Upper lobe of left lung (tissue), 6 donors: ENCODE measurements around the gene PAM. TPM values are rescaled to one million over a fixed set of nuclear protein-coding genes. Genes with fewer than 3 reads are reported as not detected.

ENCODE experiments used
- ATAC-seq, 2 donors: fragments of 200-7000 bp; cut with Tn5 transposase; one replicate each; pipeline ENCODE4 v1.9.1; 2022; ENCODE audit warnings: mild to moderate bottlenecking in 2 of 2, moderate library complexity in 2 of 2; ENCODE audit not compliant: low FRiP score in 2 of 2
- DNase-seq, 2 donors: peaks; one replicate each; pipeline ENCODE4 v3.0.0-alpha.2; 2019 to 2020
- H3K27ac ChIP-seq, 4 donors: fragments of 200-600 bp; sonication (generic); one replicate each; pipeline ENCODE4 v1.5.1; 2016 to 2019
- H3K27me3 ChIP-seq, 4 donors: fragments of 200-600 bp; sonication (generic); one replicate each; pipeline ENCODE4 v1.5.1; 2017 to 2019
- H3K36me3 ChIP-seq, 4 donors: fragments of 200-600 bp; sonication (generic); one replicate each; pipeline ENCODE4 v1.5.1; 2016 to 2019
- H3K4me1 ChIP-seq, 4 donors: fragments of 200-600 bp; sonication (generic); one replicate each; pipeline ENCODE4 v1.5.1; 2018 to 2019
- H3K4me3 ChIP-seq, 4 donors: fragments of 200-600 bp; sonication (generic); one replicate each; pipeline ENCODE4 v1.5.1; 2017 to 2019; ENCODE audit warnings: mild to moderate bottlenecking in 2 of 4, moderate library complexity in 1 of 4
- H3K9me3 ChIP-seq, 4 donors: fragments of 200-600 bp; sonication (generic); one replicate each; pipeline ENCODE4 v1.5.1; 2018 to 2019
- EP300 ChIP-seq, 4 donors: sonication (generic); formaldehyde crosslinking; IDR thresholded peaks; one replicate each; pipeline ENCODE4 v1.5.1; 2017; ENCODE audit warnings: antibody characterized with exemption in 4 of 4, control low read depth in 2 of 4
- POLR2A ChIP-seq, 4 donors: fragments of 450-650 bp; IDR thresholded peaks; one replicate each; pipeline ENCODE4 v1.5.1; 2016 to 2017; ENCODE audit warnings: antibody characterized with exemption in 4 of 4, mild to moderate bottlenecking in 2 of 4
- POLR2AphosphoS5 ChIP-seq, 2 donors: sonication (generic); formaldehyde crosslinking; IDR thresholded peaks; one replicate each; pipeline ENCODE4 v1.5.1; 2017; ENCODE audit warnings: antibody characterized with exemption in 2 of 2
- WGBS, 2 donors: methylation state at CpG; one replicate each; pipeline ENCODE4 v1.1.5; 2017 to 2018; 5-methylcytosine and 5-hydroxymethylcytosine counted together
- total RNA-seq, 6 donors: library from RNA; depleted of rRNA in 4 of 6; stranded (reverse); fragments of >200 nt in 4 of 6; gene quantifications; one replicate each; pipeline versions ENCODE4 v1.1.0 to v1.2.1, GENCODE V29; 2016 to 2021
- TF ChIP-seq, protein P1 (sequence below), 6 experiments: fragments of 450-650 bp in 4 of 6; fragments of 200-600 bp in 2 of 6; sonication (generic) in 2 of 6; IDR thresholded peaks; one replicate each; pipeline ENCODE4 v1.5.1; 2016 to 2019; ENCODE audit warnings: antibody characterized with exemption in 6 of 6
- donor health status: DM: no; HTN: no; CAD: no; lungs with moderate emphysema.
- donor health status: DM: no; HTN: yes; CAD: no; lungs with severe emphysema.

Gene PAM
- total RNA-seq, 6 donors from 2014 or later: 91.1 to 428 (median 212) TPM

GRCh38 chr5:102875721-102876123 lies 120.6 kb downstream of the PAM start:
- Histone ChIP-seq H3K4me3 (no peak overlapping the region), H3K36me3 (peaks cover 0 to 3% (median 0%) of the 10 kb centered on the region in 4 donors), H3K4me1 (no peaks in the 10 kb centered on the region), H3K9me3 (no peaks in the 10 kb centered on the region), H3K27ac (no peak overlapping the region), H3K27me3 (no peaks in the 10 kb centered on the region)
- WGBS, 2 donors: 77 to 86% methylated on average over 4 of the region's 4 CpGs
- ATAC-seq (no peak), DNase-seq (no peak)
- TF ChIP-seq EP300 (IDR thresholded peaks at IDR 0.05) (no peak), POLR2A (IDR thresholded peaks at IDR 0.05) (no peak), POLR2AphosphoS5 (IDR thresholded peaks at IDR 0.05) (no peak)
- TF ChIP-seq, protein P1, sequence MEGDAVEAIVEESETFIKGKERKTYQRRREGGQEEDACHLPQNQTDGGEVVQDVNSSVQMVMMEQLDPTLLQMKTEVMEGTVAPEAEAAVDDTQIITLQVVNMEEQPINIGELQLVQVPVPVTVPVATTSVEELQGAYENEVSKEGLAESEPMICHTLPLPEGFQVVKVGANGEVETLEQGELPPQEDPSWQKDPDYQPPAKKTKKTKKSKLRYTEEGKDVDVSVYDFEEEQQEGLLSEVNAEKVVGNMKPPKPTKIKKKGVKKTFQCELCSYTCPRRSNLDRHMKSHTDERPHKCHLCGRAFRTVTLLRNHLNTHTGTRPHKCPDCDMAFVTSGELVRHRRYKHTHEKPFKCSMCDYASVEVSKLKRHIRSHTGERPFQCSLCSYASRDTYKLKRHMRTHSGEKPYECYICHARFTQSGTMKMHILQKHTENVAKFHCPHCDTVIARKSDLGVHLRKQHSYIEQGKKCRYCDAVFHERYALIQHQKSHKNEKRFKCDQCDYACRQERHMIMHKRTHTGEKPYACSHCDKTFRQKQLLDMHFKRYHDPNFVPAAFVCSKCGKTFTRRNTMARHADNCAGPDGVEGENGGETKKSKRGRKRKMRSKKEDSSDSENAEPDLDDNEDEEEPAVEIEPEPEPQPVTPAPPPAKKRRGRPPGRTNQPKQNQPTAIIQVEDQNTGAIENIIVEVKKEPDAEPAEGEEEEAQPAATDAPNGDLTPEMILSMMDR (IDR thresholded peaks at IDR 0.05): no peak

DNA sequence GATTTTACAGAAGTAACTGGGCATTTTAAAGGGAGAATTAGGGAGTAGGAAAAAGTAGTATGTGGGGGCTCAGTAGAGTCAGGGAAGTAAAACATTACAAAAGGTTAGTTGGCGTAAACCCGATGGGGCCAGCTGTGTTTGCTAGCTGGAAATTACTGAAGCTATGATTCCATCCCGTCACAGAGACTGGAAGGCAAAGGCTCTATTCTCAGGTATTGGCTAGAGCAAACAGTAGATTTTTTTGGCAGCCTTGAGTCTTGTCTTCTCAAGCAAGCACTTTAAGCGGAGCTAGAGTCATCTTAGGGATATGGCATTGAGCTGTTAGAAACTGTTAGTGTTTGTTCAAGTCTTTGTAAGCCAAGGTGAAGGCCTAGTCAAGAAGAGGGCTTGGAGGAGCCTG lies 121.5 kb downstream of the PAM start:
- H3K27me3 ChIP-seq: no peaks in the 10 kb centered on the region
- no peak for TF ChIP-seq EP300 (IDR thresholded peaks at IDR 0.05)
- TF ChIP-seq POLR2AphosphoS5 (IDR thresholded peaks at IDR 0.05): no peak
- TF ChIP-seq, protein P1 (IDR thresholded peaks at IDR 0.05): no peak
- TF ChIP-seq POLR2A (IDR thresholded peaks at IDR 0.05): no peak
- H3K36me3 ChIP-seq: peaks cover 0 to 3% (median 0%) of the 10 kb centered on the region in 4 donors
- H3K4me1 ChIP-seq: no peaks in the 10 kb centered on the region
- H3K27ac ChIP-seq: no peak overlapping the region
- H3K9me3 ChIP-seq: no peaks in the 10 kb centered on the region
- ATAC-seq: no peak
- no peak for DNase-seq
- 84 to 93% methylated on average over 4 of the region's 4 CpGs for WGBS, 2 donors
- H3K4me3 ChIP-seq: no peak overlapping the region

DNA sequence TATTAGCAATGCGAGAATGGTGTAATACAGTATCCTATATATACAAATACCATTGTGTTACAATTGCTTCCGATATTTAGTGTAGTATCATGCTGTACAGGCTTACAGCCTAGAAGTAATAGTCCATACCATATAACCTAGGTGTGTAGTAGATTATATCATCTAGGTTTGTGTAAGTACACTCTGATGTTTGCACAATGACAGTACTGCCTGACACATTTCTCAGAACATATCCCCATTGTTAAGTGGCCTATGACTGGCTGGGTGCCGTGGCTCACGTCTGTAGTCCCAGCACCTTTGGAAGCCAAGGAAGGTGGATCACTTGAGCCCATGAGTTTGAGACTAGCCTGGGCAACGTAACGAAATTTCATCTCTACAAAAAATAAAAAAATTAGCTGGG lies 124.6 kb downstream of the PAM start:
- H3K27me3 ChIP-seq: no peaks in the 10 kb centered on the region
- H3K4me1 ChIP-seq: no peaks in the 10 kb centered on the region
- no peak overlapping the region for H3K27ac ChIP-seq
- WGBS, 2 donors: 97 to 99% methylated on average over 6 of the region's 6 CpGs
- peaks cover 0 to 3% (median 0%) of the 10 kb centered on the region in 4 donors for H3K36me3 ChIP-seq
- no peak for ATAC-seq
- TF ChIP-seq POLR2A (IDR thresholded peaks at IDR 0.05) (no peak), EP300 (IDR thresholded peaks at IDR 0.05) (no peak)
- no peak for DNase-seq
- H3K4me3 ChIP-seq: no peak overlapping the region
- H3K9me3 ChIP-seq: no peaks in the 10 kb centered on the region

GRCh38 chr5:102886586-102886985 lies 131.5 kb downstream of the PAM start:
- Histone ChIP-seq H3K4me1 (no peaks in the 10 kb centered on the region), H3K9me3 (no peaks in the 10 kb centered on the region), H3K36me3 (no peaks in the 10 kb centered on the region), H3K27ac (no peak overlapping the region), H3K4me3 (no peak overlapping the region), H3K27me3 (no peaks in the 10 kb centered on the region)
- DNase-seq (no peak), ATAC-seq (no peak)
- no peak for TF ChIP-seq EP300 (IDR thresholded peaks at IDR 0.05)
- no peak for TF ChIP-seq POLR2AphosphoS5 (IDR thresholded peaks at IDR 0.05)
- no peak for TF ChIP-seq POLR2A (IDR thresholded peaks at IDR 0.05)
- TF ChIP-seq, protein P1 (IDR thresholded peaks at IDR 0.05): no peak

DNA sequence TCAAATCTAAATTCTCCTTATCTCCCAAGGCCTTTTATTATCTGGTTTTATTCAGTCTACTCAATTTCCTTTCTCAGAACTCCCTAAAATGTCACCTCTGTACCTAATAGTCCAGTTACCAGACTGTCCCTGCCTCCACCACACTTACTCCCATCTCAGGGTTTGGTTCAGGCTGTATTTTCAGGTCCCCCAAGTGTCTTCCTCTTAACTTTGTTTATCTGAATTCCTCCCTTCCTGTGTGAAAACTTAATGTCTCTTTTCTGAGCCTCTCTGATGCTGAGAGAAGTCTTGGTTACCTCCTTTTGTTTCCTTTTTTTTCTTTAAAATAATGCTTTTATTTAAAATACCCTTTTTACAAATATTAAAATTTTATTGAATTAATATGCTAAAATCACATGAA lies 133.4 kb downstream of the PAM start:
- DNase-seq: no peak
- TF ChIP-seq EP300 (IDR thresholded peaks at IDR 0.05): no peak
- TF ChIP-seq POLR2A (IDR thresholded peaks at IDR 0.05): no peak
- TF ChIP-seq, protein P1 (IDR thresholded peaks at IDR 0.05): no peak
- no peak for TF ChIP-seq POLR2AphosphoS5 (IDR thresholded peaks at IDR 0.05)

More for the DNA sequence above, 133.4 kb downstream of the PAM start:
- Histone ChIP-seq H3K36me3 (no peaks in the 10 kb centered on the region), H3K27me3 (no peaks in the 10 kb centered on the region), H3K4me3 (no peak overlapping the region), H3K9me3 (no peaks in the 10 kb centered on the region), H3K27ac (no peak overlapping the region), H3K4me1 (no peaks in the 10 kb centered on the region)
- ATAC-seq: no peak
